H7 (cell line): ENCODE data around the gene ABLIM3. TPM values are rescaled to one million over a fixed set of nuclear protein-coding genes. Genes with fewer than 3 reads are reported as not detected.
"Not testable (repeated sequence)": the region's sequence is repeated elsewhere in the genome, so short reads cannot be mapped to it uniquely, and the experiment has no call there.

Experiments used
- DNase-seq: peaks from one replicate; pipeline ENCODE4 v3.0.0; 2012
- H3K27me3 ChIP-seq: 2 replicates; pipeline ENCODE4 v1.6.0; 2011; ENCODE audit warnings: mild to moderate bottlenecking, low read length; ENCODE audit not compliant: control insufficient read depth, insufficient read depth
- H3K36me3 ChIP-seq: replicated peaks from 2 replicates; pipeline ENCODE4 v1.5.1; 2011; ENCODE audit warnings: low read length; ENCODE audit not compliant: control insufficient read depth, insufficient read depth
- H3K4me3 ChIP-seq: 2 replicates; pipeline ENCODE4 v1.5.1; 2011; ENCODE audit warnings: low read depth, mild to moderate bottlenecking, control low read depth, low read length, moderate library complexity; ENCODE audit not compliant: insufficient read depth
- total RNA-seq: library from RNA; depleted of rRNA; stranded (reverse); fragments of >200 nt; shearing (Covaris generic); gene quantifications from 2 replicates; pipeline ENCODE4 v1.2.3, GENCODE V29; 2014

ABLIM3 gene
- total RNA-seq, 1 experiment from 2014 or later, result 0.03 TPM

GRCh38 chr5:149268928-149269557 is 127.8 kb downstream of the ABLIM3 start:
- DNase-seq, result peak; percentile 79
- H3K36me3 ChIP-seq, result no peaks in the 10 kb centered on the region

GRCh38 chr5:149271195-149271715 is 130.0 kb downstream of the ABLIM3 start:
- Histone ChIP-seq H3K36me3 (no peaks in the 10 kb centered on the region), H3K4me3 (peak overlapping the region; percentile 52), H3K27me3 (peaks cover 27% of the 10 kb centered on the region)
- no peak for DNase-seq

More at GRCh38 chr5:149268928-149269557, 127.8 kb downstream of the ABLIM3 start:
- Histone ChIP-seq H3K4me3 (no peak overlapping the region), H3K27me3 (peaks cover 31% of the 10 kb centered on the region)

DNA sequence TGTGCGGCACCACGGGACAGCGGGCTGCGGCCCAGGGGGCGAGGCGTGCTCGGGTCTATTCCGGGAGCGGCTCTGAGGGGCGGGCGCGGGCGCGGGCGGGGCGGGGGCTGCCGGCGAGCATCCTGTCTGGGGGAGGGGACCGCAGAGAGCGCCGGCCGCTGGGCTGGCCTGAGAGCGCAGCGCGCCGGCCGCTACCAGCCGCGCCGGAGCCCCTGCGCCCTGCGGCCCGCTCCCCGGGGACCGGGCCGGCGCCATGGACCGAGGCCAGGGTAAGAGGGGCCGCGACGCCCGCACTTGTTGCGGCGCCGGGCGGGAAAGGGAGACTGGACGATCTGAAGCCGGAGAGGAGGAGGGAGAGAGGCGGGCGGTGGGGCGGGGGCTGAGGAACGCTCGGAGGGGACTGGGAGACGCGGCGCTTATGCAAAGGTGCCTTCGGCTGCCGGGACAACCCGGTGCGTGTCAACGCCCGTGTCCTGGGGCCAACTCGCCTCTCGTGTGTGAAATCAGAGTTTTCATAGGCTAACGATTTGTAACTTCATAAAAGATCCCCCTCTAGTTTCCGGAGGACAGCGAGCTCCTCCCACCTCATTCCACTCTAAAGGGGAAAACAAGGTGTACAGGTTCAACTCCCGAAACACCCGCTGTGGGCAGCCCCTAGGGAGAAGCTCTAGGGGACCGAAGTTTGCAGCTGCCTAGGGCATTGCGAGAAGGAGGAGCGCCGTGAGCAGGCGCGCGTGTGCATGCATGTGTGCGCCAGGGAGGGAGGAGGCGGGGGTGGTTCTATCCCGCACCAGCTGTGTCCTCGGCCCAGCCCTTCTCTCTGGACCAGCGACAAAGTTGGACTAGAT is 130.6 kb downstream of the ABLIM3 start, which contains the start of gene AFAP1L1:
TSS of gene AFAP1L1 (plus strand) at position 144 of the 848 bp plus-strand sequence. CDS start at position 254, 110 bp downstream.
- peak; percentile 92 for DNase-seq
- peaks cover 27% of the 10 kb centered on the region for H3K27me3 ChIP-seq
- H3K36me3 ChIP-seq, result no peaks in the 10 kb centered on the region
- H3K4me3 ChIP-seq, result peak within 1 kb of the TSS; percentile 52

GRCh38 chr5:149272781-149273180 is 131.5 kb downstream of the ABLIM3 start:
- not testable (repeated sequence) for H3K36me3 ChIP-seq, DNase-seq
- Histone ChIP-seq H3K27me3 (peaks cover 27% of the 10 kb centered on the region), H3K4me3 (peak overlapping the region; percentile 52; the same call in 1 of the 2 replicates)

GRCh38 chr5:149273237-149273636 is 131.9 kb downstream of the ABLIM3 start:
- no peak overlapping the region for H3K4me3 ChIP-seq
- peaks cover 27% of the 10 kb centered on the region for H3K27me3 ChIP-seq
- DNase-seq, result peak; percentile 53
- H3K36me3 ChIP-seq, result no peaks in the 10 kb centered on the region

- H3K36me3 ChIP-seq, result no peaks in the 10 kb centered on the region
- H3K27me3 ChIP-seq, result peaks cover 27% of the 10 kb centered on the region
- H3K4me3 ChIP-seq, result no peak overlapping the region
- DNase-seq, result no peak
These were observed 132.7 kb downstream of the ABLIM3 start for GRCh38 chr5:149273950-149274349.

DNA sequence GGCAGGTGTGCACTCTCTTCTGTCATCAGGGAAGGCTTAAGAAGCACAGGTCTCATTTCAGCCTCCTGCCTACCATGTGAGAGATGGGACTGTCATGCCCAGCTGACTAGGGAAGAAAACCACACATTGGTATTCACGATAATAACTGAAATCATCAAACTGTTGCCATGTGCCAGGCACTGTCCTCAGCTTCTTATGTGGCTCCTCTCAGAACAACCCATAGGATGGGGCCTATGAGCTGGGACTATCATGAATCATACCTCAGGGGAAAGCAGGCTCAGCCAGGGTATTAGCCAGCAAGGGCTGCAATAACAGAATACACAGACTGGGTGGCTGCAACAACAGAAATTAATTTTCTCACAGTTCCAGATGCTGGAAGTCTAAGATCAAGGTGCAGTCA is 133.6 kb downstream of the ABLIM3 start:
- H3K27me3 ChIP-seq, result peaks cover 27% of the 10 kb centered on the region
- no peak for DNase-seq
- H3K4me3 ChIP-seq, result no peak overlapping the region
- no peaks in the 10 kb centered on the region for H3K36me3 ChIP-seq

- Histone ChIP-seq H3K4me3 (no peak overlapping the region), H3K27me3 (peaks cover 7% of the 10 kb centered on the region), H3K36me3 (no peaks in the 10 kb centered on the region)
- no peak for DNase-seq
These were observed 136.5 kb downstream of the ABLIM3 start for GRCh38 chr5:149277801-149278200.

- Histone ChIP-seq H3K36me3 (no peaks in the 10 kb centered on the region), H3K27me3 (no peaks in the 10 kb centered on the region), H3K4me3 (no peak overlapping the region)
- DNase-seq, result no peak
These were observed 137.3 kb downstream of the ABLIM3 start for GRCh38 chr5:149278451-149279210.

DNA sequence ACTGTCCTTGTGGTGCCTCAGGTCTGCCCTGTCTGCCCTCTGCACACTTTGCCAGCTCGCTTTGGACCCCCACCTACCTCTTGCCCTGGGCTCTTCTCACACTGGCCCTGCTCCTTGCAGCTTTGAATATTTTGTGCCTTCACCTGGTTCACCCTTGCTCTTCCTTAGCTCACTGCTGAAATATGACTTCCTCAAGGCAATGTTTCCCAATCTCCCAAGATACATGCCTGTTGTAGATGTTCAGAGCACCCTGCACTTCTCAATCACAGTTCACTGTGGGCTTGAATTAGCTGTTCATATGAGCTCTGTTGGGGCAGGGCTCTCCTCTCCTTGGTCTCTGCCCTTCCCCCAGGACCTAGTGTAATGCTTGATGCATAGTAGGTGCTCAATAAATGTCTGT is 138.4 kb downstream of the ABLIM3 start:
- no peak for DNase-seq
- Histone ChIP-seq H3K27me3 (no peaks in the 10 kb centered on the region), H3K4me3 (no peak overlapping the region), H3K36me3 (no peaks in the 10 kb centered on the region)

DNA sequence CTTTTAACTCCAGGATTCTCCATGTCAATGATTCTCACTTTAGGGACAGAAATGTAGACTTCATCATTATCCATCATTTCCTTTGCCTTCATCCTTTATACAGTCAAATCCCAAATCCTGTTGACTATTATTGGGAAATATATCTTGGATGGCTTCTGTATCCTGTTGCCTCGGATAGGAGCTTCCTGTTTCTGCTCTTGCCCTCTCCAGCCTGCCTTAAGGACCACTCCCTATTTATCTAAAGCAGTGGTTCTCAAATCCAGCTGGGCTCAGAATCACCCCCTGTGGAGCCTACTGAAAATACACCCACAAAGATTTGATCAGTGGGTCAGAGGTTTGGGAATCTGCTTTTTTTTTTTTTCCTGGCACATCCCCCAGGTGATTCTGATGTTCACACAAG is 138.8 kb downstream of the ABLIM3 start:
- no peak for DNase-seq
- Histone ChIP-seq H3K4me3 (no peak overlapping the region), H3K27me3 (no peaks in the 10 kb centered on the region), H3K36me3 (no peaks in the 10 kb centered on the region)

GRCh38 chr5:149280802-149281201 is 139.5 kb downstream of the ABLIM3 start:
- H3K27me3 ChIP-seq, result no peaks in the 10 kb centered on the region
- H3K4me3 ChIP-seq, result no peak overlapping the region
- no peak for DNase-seq
- no peaks in the 10 kb centered on the region for H3K36me3 ChIP-seq

GRCh38 chr5:149282027-149282965 is 141.0 kb downstream of the ABLIM3 start:
- DNase-seq, result no peak
- no peaks in the 10 kb centered on the region for H3K36me3 ChIP-seq
- no peaks in the 10 kb centered on the region for H3K27me3 ChIP-seq
- no peak overlapping the region for H3K4me3 ChIP-seq
